ENCODE data around the gene EXOC6B.

EXOC6B gene

DNA sequence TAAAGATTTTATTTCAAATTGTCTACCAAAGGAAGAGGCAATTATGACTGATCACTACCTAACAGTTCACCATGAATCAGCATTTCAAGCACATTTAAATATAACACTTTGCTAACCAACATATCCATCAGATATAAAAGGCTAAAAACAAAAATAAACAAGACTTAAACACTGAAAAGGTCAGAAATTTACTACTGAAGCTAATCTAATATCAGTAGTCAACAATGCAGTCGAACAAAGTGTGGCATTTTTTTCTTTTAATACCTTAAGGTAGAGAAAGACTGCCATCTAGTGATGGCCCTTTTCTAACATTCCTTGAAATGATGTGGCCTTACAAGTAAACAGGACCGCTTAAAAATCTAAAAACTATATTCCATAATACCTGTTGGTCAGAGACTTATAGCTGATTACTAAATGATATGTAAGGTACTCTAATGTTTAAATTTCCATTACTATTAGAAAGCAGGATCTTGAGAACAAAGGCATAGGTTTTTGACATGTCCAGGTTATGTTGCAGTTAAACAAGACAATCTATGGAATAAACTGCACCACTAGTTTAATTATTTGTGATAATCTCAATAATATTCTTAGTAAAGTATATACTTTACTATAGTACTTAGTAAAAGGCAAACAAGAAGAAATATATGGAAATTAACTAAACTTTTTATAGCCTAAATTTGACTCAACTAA, 80.0 kb downstream of the EXOC6B start:
- H3K4me2 ChIP-seq (ENCODE audit: insufficient read depth, low read length), result no peak overlapping the region
- H2AFZ ChIP-seq (ENCODE audit: low read depth, low read length), result no peak overlapping the region
- no peak overlapping the region for H3K4me3 ChIP-seq (ENCODE audit: low read depth in 1 of 2, low read length in 2 of 2)
- DNase-seq, result no peak
- H4K20me1 ChIP-seq (ENCODE audit: insufficient read depth, low read length), result no peaks in the 10 kb centered on the region
- H3K79me2 ChIP-seq (ENCODE audit: insufficient read depth, low read length), result no peaks in the 10 kb centered on the region
- TF ChIP-seq EZH2 (IDR thresholded peaks at IDR 0.05; ENCODE audit: borderline replicate concordance, low read depth, low read length, severe bottlenecking), result no peak
- TF ChIP-seq, protein P1, sequence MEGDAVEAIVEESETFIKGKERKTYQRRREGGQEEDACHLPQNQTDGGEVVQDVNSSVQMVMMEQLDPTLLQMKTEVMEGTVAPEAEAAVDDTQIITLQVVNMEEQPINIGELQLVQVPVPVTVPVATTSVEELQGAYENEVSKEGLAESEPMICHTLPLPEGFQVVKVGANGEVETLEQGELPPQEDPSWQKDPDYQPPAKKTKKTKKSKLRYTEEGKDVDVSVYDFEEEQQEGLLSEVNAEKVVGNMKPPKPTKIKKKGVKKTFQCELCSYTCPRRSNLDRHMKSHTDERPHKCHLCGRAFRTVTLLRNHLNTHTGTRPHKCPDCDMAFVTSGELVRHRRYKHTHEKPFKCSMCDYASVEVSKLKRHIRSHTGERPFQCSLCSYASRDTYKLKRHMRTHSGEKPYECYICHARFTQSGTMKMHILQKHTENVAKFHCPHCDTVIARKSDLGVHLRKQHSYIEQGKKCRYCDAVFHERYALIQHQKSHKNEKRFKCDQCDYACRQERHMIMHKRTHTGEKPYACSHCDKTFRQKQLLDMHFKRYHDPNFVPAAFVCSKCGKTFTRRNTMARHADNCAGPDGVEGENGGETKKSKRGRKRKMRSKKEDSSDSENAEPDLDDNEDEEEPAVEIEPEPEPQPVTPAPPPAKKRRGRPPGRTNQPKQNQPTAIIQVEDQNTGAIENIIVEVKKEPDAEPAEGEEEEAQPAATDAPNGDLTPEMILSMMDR (IDR thresholded peaks at IDR 0.05; ENCODE audit: borderline replicate concordance, extremely low read depth, low read length, poor library complexity, severe bottlenecking), result peak; percentile 75
- no peak overlapping the region for H3K9ac ChIP-seq (ENCODE audit: low read depth, low read length)
- ATAC-seq (ENCODE audit: insufficient read depth, low read depth), result peak; percentile 48; the same call in 1 of the 3 replicates
- no peak overlapping the region for H3K27ac ChIP-seq (ENCODE audit: low read length)
- H3K9me3 ChIP-seq (ENCODE audit: insufficient read depth, low read length, severe bottlenecking), result no peaks in the 10 kb centered on the region
- no peaks in the 10 kb centered on the region for H3K4me1 ChIP-seq (ENCODE audit: insufficient read depth, low read length)
- no peaks in the 10 kb centered on the region for H3K27me3 ChIP-seq (ENCODE audit: insufficient read depth, low read length, poor library complexity)
- H3K36me3 ChIP-seq (ENCODE audit: insufficient read depth, low read length), result no peaks in the 10 kb centered on the region

DNA sequence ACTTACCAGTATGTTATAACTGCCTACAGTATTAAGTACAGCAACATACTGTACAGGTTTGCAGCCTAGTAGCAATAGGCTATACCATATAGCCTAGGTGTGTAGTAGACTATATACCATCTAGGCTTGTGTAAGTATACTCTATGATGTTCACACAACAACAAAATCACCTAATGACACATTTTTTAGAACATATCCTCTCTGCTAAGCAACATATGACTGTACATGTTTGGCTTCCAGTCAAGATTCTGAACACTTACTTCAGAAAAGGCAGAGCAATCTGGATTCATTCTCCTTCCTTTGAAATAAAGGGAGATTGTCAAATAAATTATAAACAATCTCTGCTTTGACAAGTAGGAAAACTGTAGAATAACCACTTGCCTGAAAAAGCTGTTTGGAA, 81.8 kb downstream of the EXOC6B start:
- no peaks in the 10 kb centered on the region for H3K36me3 ChIP-seq (ENCODE audit: insufficient read depth, low read length)
- no peaks in the 10 kb centered on the region for H3K9me3 ChIP-seq (ENCODE audit: insufficient read depth, low read length, severe bottlenecking)
- H3K4me3 ChIP-seq (ENCODE audit: low read depth in 1 of 2, low read length in 2 of 2), result no peak overlapping the region
- H3K4me2 ChIP-seq (ENCODE audit: insufficient read depth, low read length), result no peak overlapping the region
- ATAC-seq (ENCODE audit: insufficient read depth, low read depth), result no peak
- no peak overlapping the region for H3K27ac ChIP-seq (ENCODE audit: low read length)
- H3K79me2 ChIP-seq (ENCODE audit: insufficient read depth, low read length), result no peaks in the 10 kb centered on the region
- H3K27me3 ChIP-seq (ENCODE audit: insufficient read depth, low read length, poor library complexity), result no peaks in the 10 kb centered on the region
- no peak for DNase-seq
- no peak overlapping the region for H2AFZ ChIP-seq (ENCODE audit: low read depth, low read length)
- H3K9ac ChIP-seq (ENCODE audit: low read depth, low read length), result no peak overlapping the region
- TF ChIP-seq, protein P1 (IDR thresholded peaks at IDR 0.05; ENCODE audit: borderline replicate concordance, extremely low read depth, low read length, poor library complexity, severe bottlenecking), result no peak
- no peak for TF ChIP-seq EZH2 (IDR thresholded peaks at IDR 0.05; ENCODE audit: borderline replicate concordance, low read depth, low read length, severe bottlenecking)
- H4K20me1 ChIP-seq (ENCODE audit: insufficient read depth, low read length), result no peaks in the 10 kb centered on the region
- H3K4me1 ChIP-seq (ENCODE audit: insufficient read depth, low read length), result no peaks in the 10 kb centered on the region

DNA sequence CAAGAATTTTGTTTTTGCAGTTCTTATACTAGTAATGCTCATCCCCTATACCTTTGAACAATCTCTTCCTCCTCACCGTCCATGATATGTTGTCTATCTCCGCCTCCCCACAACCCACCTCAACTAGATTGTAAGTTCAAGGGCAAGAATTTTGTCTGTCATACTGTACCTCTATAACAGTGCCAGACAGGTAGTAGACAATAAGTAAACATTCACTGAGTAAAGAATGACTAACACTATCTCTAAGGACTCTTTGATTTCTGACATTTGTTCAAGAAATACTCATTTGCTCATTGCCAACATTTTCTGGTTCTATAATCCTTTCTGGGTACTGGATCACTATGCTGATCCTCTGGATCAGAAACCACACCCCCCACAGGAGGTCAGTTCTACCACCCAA, 82.4 kb downstream of the EXOC6B start:
- no peaks in the 10 kb centered on the region for H3K79me2 ChIP-seq (ENCODE audit: insufficient read depth, low read length)
- TF ChIP-seq, protein P1 (IDR thresholded peaks at IDR 0.05; ENCODE audit: borderline replicate concordance, extremely low read depth, low read length, poor library complexity, severe bottlenecking), result no peak
- no peak for TF ChIP-seq EZH2 (IDR thresholded peaks at IDR 0.05; ENCODE audit: borderline replicate concordance, low read depth, low read length, severe bottlenecking)
- no peak overlapping the region for H3K9ac ChIP-seq (ENCODE audit: low read depth, low read length)
- no peak overlapping the region for H3K4me3 ChIP-seq (ENCODE audit: low read depth in 1 of 2, low read length in 2 of 2)
- no peak overlapping the region for H3K27ac ChIP-seq (ENCODE audit: low read length)
- H2AFZ ChIP-seq (ENCODE audit: low read depth, low read length), result no peak overlapping the region
- no peaks in the 10 kb centered on the region for H3K4me1 ChIP-seq (ENCODE audit: insufficient read depth, low read length)
- no peaks in the 10 kb centered on the region for H4K20me1 ChIP-seq (ENCODE audit: insufficient read depth, low read length)
- ATAC-seq (ENCODE audit: insufficient read depth, low read depth) (no peak), DNase-seq (no peak)
- no peaks in the 10 kb centered on the region for H3K27me3 ChIP-seq (ENCODE audit: insufficient read depth, low read length, poor library complexity)
- no peaks in the 10 kb centered on the region for H3K9me3 ChIP-seq (ENCODE audit: insufficient read depth, low read length, severe bottlenecking)
- H3K36me3 ChIP-seq (ENCODE audit: insufficient read depth, low read length), result no peaks in the 10 kb centered on the region
- H3K4me2 ChIP-seq (ENCODE audit: insufficient read depth, low read length), result no peak overlapping the region
